ENCODE data around the gene MAPKAP1. TPM values are rescaled to one million over a fixed set of nuclear protein-coding genes. Genes with fewer than 3 reads are reported as not detected.
A peak's percentile ranks its signal among the peaks of the same experiment; 100 is the strongest.

Gene MAPKAP1
- total and polyA plus RNA-seq, 9 of the 15 experiments (the other 6 are each of a cell fraction or from before 2014, with no cell fraction given), result 2.6 to 82.1 (median 61.1) TPM

GRCh38 chr9:125495172-125496119 is 211.6 kb downstream of the MAPKAP1 start:
- Histone ChIP-seq H3K4me3 (no peak overlapping the region), H3K4me2 (ENCODE audit: insufficient read depth, low read length) (no peak overlapping the region), H4K20me1 (replicated peaks; ENCODE audit: control insufficient read depth, insufficient read depth, low read length) (no peaks in the 10 kb centered on the region), H3K27me3 (ENCODE audit: control insufficient read depth in 2 of 2, insufficient read depth in 2 of 2, low read length in 2 of 2) (no peaks in the 10 kb centered on the region), H3K9ac (ENCODE audit: insufficient read depth in 1 of 2, low read depth in 2 of 2, low read length in 2 of 2) (no peak overlapping the region), H3K9me3 (replicated peaks; ENCODE audit: control insufficient read depth, insufficient read depth, low read depth, low read length) (no peaks in the 10 kb centered on the region), H3K4me1 (replicated peaks in 1 of 2; ENCODE audit: control insufficient read depth in 2 of 2, insufficient read depth in 2 of 2, low read length in 2 of 2) (no peaks in the 10 kb centered on the region), H3K9me1 (ENCODE audit: control insufficient read depth, insufficient read depth, low read length) (no peaks in the 10 kb centered on the region), H3K36me3 (ENCODE audit: control insufficient read depth, insufficient read depth, low read length) (no peaks in the 10 kb centered on the region), H2AFZ (ENCODE audit: low read depth, low read length) (no peak overlapping the region), H3K27ac (ENCODE audit: extremely low read depth, low read depth, low read length) (no peak overlapping the region), H3K79me2 (ENCODE audit: control insufficient read depth, insufficient read depth, low read length) (no peaks in the 10 kb centered on the region)
- no peak for ATAC-seq
- BruUV-seq (replicated peaks), result no TSS peak
- intact Hi-C loops (cut with micrococcal nuclease), result no loop called here
- in situ Hi-C loops (cut with MboI), result no loop called here
- WGBS (ENCODE audit: insufficient coverage, low coverage, missing lambda C conversion rate), result 55% methylated on average over 8 of the region's 8 CpGs
- DNase-seq (ENCODE audit: extremely low read depth in 1 of 4, low spot score in 3 of 4), result no peak
- FAIRE-seq, result peak; percentile 23
- CTCF ChIA-PET (ENCODE audit: low intra/inter-chr PET ratio), result no interaction called here
- POLR2A ChIA-PET, result interaction anchor here (0.5 to 1.0 kb wide), 2 partner anchors 22 to 60 kb away, joined by 5 to 6 read pairs; no protein-coding TSS in a partner anchor
- TF ChIP-seq SNRNP70 (optimal IDR thresholded peaks at IDR 0.05; ENCODE audit: low read depth, low read length) (no peak), ZNF609 (CRISPR knock-in tag; IDR thresholded peaks at IDR 0.05; ENCODE audit: borderline replicate concordance) (no peak), HDGF (IDR thresholded peaks at IDR 0.05) (no peak), SMARCE1 (IDR thresholded peaks at IDR 0.05) (no peak), THRB (CRISPR knock-in tag; conservative IDR thresholded peaks at IDR 0.05) (no peak), ATF3 (IDR thresholded peaks at IDR 0.05) (no peak), ATF3 (CRISPR knock-in tag; conservative IDR thresholded peaks at IDR 0.05) (no peak), ZKSCAN8 (CRISPR knock-in tag; IDR thresholded peaks at IDR 0.05) (no peak), FOXM1 (IDR thresholded peaks at IDR 0.05; ENCODE audit: low read depth) (no peak), FOXM1 (CRISPR knock-in tag; IDR thresholded peaks at IDR 0.05; ENCODE audit: low read depth) (no peak), RNF219 (CRISPR knock-in tag; IDR thresholded peaks at IDR 0.05) (no peak), TFAM (CRISPR knock-in tag; conservative IDR thresholded peaks at IDR 0.05) (no peak)

Data from K562 (cell line).